H9 (cell line): ENCODE results near the gene PLA2G10. TPM values are rescaled to one million over a fixed set of nuclear protein-coding genes. Genes with fewer than 3 reads are reported as not detected.
"Not testable (repeated sequence)": the region's sequence is repeated elsewhere in the genome, so short reads cannot be mapped to it uniquely, and the experiment has no call there.

Experiments used
- DNase-seq: peaks from one replicate; pipeline ENCODE4 v3.0.0-alpha.2; 2017
- H2AFZ ChIP-seq: one replicate; pipeline ENCODE4 v1.6.1; 2013; ENCODE audit warnings: mild to moderate bottlenecking, low read length, control low read depth, moderate library complexity
- H2AK5ac ChIP-seq: 2 replicates; pipeline ENCODE4 v1.6.1; 2013; ENCODE audit warnings: low read length, control low read depth, mixed read lengths; ENCODE audit not compliant: insufficient read length
- H2BK120ac ChIP-seq: one replicate; pipeline ENCODE4 v1.6.1; 2013; ENCODE audit warnings: low read depth, mild to moderate bottlenecking, low read length, control low read depth, inconsistent platforms; ENCODE audit not compliant: poor library complexity, severe bottlenecking
- H2BK12ac ChIP-seq: 2 replicates; pipeline ENCODE4 v1.6.1; 2013; ENCODE audit warnings: low read length, control low read depth, mixed read lengths, low read depth; ENCODE audit not compliant: insufficient read length
- H2BK15ac ChIP-seq: 2 replicates; pipeline ENCODE4 v1.6.1; 2013; ENCODE audit warnings: low read depth, low read length, control low read depth
- H2BK20ac ChIP-seq: one replicate; pipeline ENCODE4 v1.6.1; 2013; ENCODE audit warnings: low read depth, mild to moderate bottlenecking, low read length, control low read depth, inconsistent platforms; ENCODE audit not compliant: poor library complexity, severe bottlenecking
- H2BK5ac ChIP-seq: 2 replicates; pipeline ENCODE4 v1.6.1; 2013; ENCODE audit warnings: low read length, control low read depth, mixed read lengths; ENCODE audit not compliant: insufficient read length
- H3K14ac ChIP-seq: 2 replicates; pipeline ENCODE4 v1.6.1; 2013; ENCODE audit warnings: low read length, control low read depth; ENCODE audit not compliant: insufficient read depth
- H3K18ac ChIP-seq: 2 replicates; pipeline ENCODE4 v1.6.1; 2013; ENCODE audit warnings: low read depth, mild to moderate bottlenecking, mixed read lengths, low read length, control low read depth; ENCODE audit not compliant: insufficient read length
- H3K23ac ChIP-seq: 2 replicates; pipeline ENCODE4 v1.6.1; 2013; ENCODE audit warnings: low read length, control low read depth, mixed read lengths, low read depth; ENCODE audit not compliant: insufficient read length
- H3K23me2 ChIP-seq: 2 replicates; pipeline ENCODE4 v1.6.1; 2013; ENCODE audit warnings: low read depth, mild to moderate bottlenecking, mixed read lengths, low read length, control low read depth; ENCODE audit not compliant: insufficient read length, poor library complexity, severe bottlenecking
- H3K27ac ChIP-seq: 2 replicates; pipeline ENCODE4 v1.5.1; 2013; ENCODE audit warnings: low read length, control low read depth, mixed read lengths, low read depth; ENCODE audit not compliant: insufficient read length
- H3K27me3 ChIP-seq: 2 replicates; pipeline ENCODE4 v1.6.1; 2013; ENCODE audit warnings: low read length, control low read depth, inconsistent platforms; ENCODE audit not compliant: insufficient read depth
- H3K4ac ChIP-seq: 2 replicates; pipeline ENCODE4 v1.6.1; 2013; ENCODE audit warnings: low read depth, mild to moderate bottlenecking, control low read depth, inconsistent platforms, low read length, moderate library complexity
- H3K4me1 ChIP-seq: 2 replicates; pipeline ENCODE4 v1.6.1; 2013; ENCODE audit warnings: low read length, control low read depth, inconsistent platforms; ENCODE audit not compliant: insufficient read depth
- H3K4me2 ChIP-seq: 2 replicates; pipeline ENCODE4 v1.6.1; 2013; ENCODE audit warnings: low read length, control low read depth, mixed read lengths; ENCODE audit not compliant: insufficient read length, insufficient read depth
- H3K56ac ChIP-seq: 2 replicates; pipeline ENCODE4 v1.6.1; 2013; ENCODE audit warnings: low read depth, mild to moderate bottlenecking, mixed read lengths, low read length, control low read depth; ENCODE audit not compliant: insufficient read length
- H3K79me1 ChIP-seq: 2 replicates; pipeline ENCODE4 v1.6.1; 2013; ENCODE audit warnings: low read depth, mild to moderate bottlenecking, moderate library complexity, low read length, control low read depth, inconsistent platforms; ENCODE audit not compliant: insufficient read depth, poor library complexity, severe bottlenecking
- H3K79me2 ChIP-seq: 2 replicates; pipeline ENCODE4 v1.6.1; 2013; ENCODE audit warnings: low read length, control low read depth, inconsistent platforms; ENCODE audit not compliant: insufficient read depth
- H3K9ac ChIP-seq: 2 replicates; pipeline ENCODE4 v1.6.1; 2013; ENCODE audit warnings: low read length, control low read depth, mixed read lengths; ENCODE audit not compliant: insufficient read length; ENCODE audit errors: extremely low read depth
- H3K9me3 ChIP-seq: one replicate; pipeline ENCODE4 v1.6.1; 2013; ENCODE audit warnings: low read depth, low read length, inconsistent platforms; ENCODE audit not compliant: control insufficient read depth
- H3T11ph ChIP-seq: one replicate; pipeline ENCODE4 v1.6.1; 2013; ENCODE audit warnings: mild to moderate bottlenecking, low read length, control low read depth, inconsistent platforms
- H4K20me1 ChIP-seq: one replicate; pipeline ENCODE4 v1.6.1; 2013; ENCODE audit not compliant: control insufficient read depth, insufficient read length, insufficient read depth
- H4K5ac ChIP-seq: 2 replicates; pipeline ENCODE4 v1.6.1; 2013; ENCODE audit warnings: low read depth, mild to moderate bottlenecking, mixed read lengths, low read length, control low read depth; ENCODE audit not compliant: insufficient read length
- H4K8ac ChIP-seq: replicated peaks from 2 replicates; pipeline ENCODE4 v1.6.1; 2013; ENCODE audit warnings: low read length, control low read depth, mixed read lengths, low read depth; ENCODE audit not compliant: insufficient read length
- H4K91ac ChIP-seq: 2 replicates; pipeline ENCODE4 v1.6.1; 2013; ENCODE audit warnings: low read depth, mild to moderate bottlenecking, moderate library complexity, mixed read lengths, low read length, control low read depth; ENCODE audit not compliant: insufficient read length
- H3K27ac Mint-ChIP-seq, 3 experiments: 2 replicates in 2 of 3; 3 replicates in 1 of 3; pipeline ENCODE4 v1.8.0; 2020 to 2021; ENCODE audit warnings: mixed read lengths in 3 of 3, mild to moderate bottlenecking in 1 of 3, moderate library complexity in 1 of 3
- H3K27me3 Mint-ChIP-seq: 2 replicates; pipeline ENCODE4 v1.8.0; 2021; ENCODE audit warnings: low read depth, mild to moderate bottlenecking, moderate library complexity, mixed read lengths
- H3K36me3 Mint-ChIP-seq, 3 experiments: 2 replicates in 2 of 3; 3 replicates in 1 of 3; pipeline ENCODE4 v1.8.0; 2020 to 2021; ENCODE audit warnings: low read depth in 3 of 3, mixed read lengths in 3 of 3; ENCODE audit not compliant: insufficient read depth in 1 of 3
- H3K4me1 Mint-ChIP-seq, 2 experiments: 2 replicates each; pipeline ENCODE4 v1.8.0; 2020; ENCODE audit warnings: mixed read lengths in 2 of 2
- H3K4me3 Mint-ChIP-seq, 2 experiments: 2 replicates in 1 of 2; 3 replicates in 1 of 2; pipeline ENCODE4 v1.8.0; 2020 to 2021; ENCODE audit warnings: mild to moderate bottlenecking in 2 of 2, mixed read lengths in 2 of 2, moderate library complexity in 1 of 2
- H3K9me3 Mint-ChIP-seq, 2 experiments: 2 replicates in 1 of 2; 3 replicates in 1 of 2; pipeline ENCODE4 v1.8.0; 2020; ENCODE audit warnings: mild to moderate bottlenecking in 2 of 2, mixed read lengths in 2 of 2, moderate library complexity in 1 of 2
- CTCF ChIP-seq: fragments of 200-600 bp; sonication (generic); conservative IDR thresholded peaks from 3 replicates; pipeline ENCODE4 v1.8.0; 2021; ENCODE audit warnings: antibody characterized with exemption, mild to moderate bottlenecking
- WGBS: extraction: QIAGEN DNeasy Blood & Tissue Kit; methylation state at CpG from one replicate; pipeline ENCODE4 v1.1.7; 2013; ENCODE audit warnings: missing lambda C conversion rate, low lambda C conversion rate, mixed read lengths; ENCODE audit not compliant: insufficient read length; ENCODE audit errors: extremely low coverage; 5-methylcytosine and 5-hydroxymethylcytosine counted together
- total RNA-seq: library from RNA; stranded (reverse); gene quantifications from 2 replicates; pipeline ENCODE4 v1.2.1, GENCODE V29; 2021

The PLA2G10 gene
- total RNA-seq, 1 experiment from 2014 or later, result 2.2 TPM

- Histone ChIP-seq H4K5ac (no peak overlapping the region), H2BK15ac (no peak overlapping the region), H3K27ac (no peak overlapping the region), H2BK5ac (no peak overlapping the region), H3K4me1 (peaks cover 2% of the 10 kb centered on the region; the same call in 1 of the 2 replicates), H3K9me3 (no peaks in the 10 kb centered on the region), H4K20me1 (no peaks in the 10 kb centered on the region), H4K91ac (no peak overlapping the region), H3T11ph (no peak overlapping the region), H2BK20ac (no peak overlapping the region), H2BK12ac (no peak overlapping the region), H3K27me3 (no peaks in the 10 kb centered on the region), H4K8ac (no peak overlapping the region), H2BK120ac (no peak overlapping the region), H3K18ac (no peak overlapping the region), H3K79me1 (peaks cover 15% of the 10 kb centered on the region), H2AK5ac (no peak overlapping the region), H3K79me2 (peaks cover 32% of the 10 kb centered on the region; the same call in 1 of the 2 replicates), H3K4me2 (no peak overlapping the region), H3K23ac (no peak overlapping the region), H3K9ac (no peak overlapping the region), H3K23me2 (no peaks in the 10 kb centered on the region), H3K4ac (no peak overlapping the region), H3K56ac (no peak overlapping the region), H2AFZ (no peak overlapping the region), H3K14ac (no peak overlapping the region)
- H3K4me1 Mint-ChIP-seq, result peaks cover 52 to 61% of the 10 kb centered on the region in 2 experiments
- H3K27me3 Mint-ChIP-seq, result no peaks in the 10 kb centered on the region
- no peaks in the 10 kb centered on the region for H3K9me3 Mint-ChIP-seq
- H3K4me3 Mint-ChIP-seq, result no peak overlapping the region
- no peak for DNase-seq
- WGBS, result no CpG with 5 or more reads among the region's 10 CpGs
- H3K27ac Mint-ChIP-seq, result peak overlapping the region; percentile 50 to 89 (median 82); a peak in 4 of 7 replicates
- TF ChIP-seq CTCF, result no peak
- peaks cover 19 to 67% (median 41%) of the 10 kb centered on the region in 3 experiments; a peak in 6 of 7 replicates for H3K36me3 Mint-ChIP-seq
Measured at GRCh38 chr16:14640538-14640937, 53.6 kb downstream of the PLA2G10 start.

GRCh38 chr16:14636951-14637240 is 57.2 kb downstream of the PLA2G10 start:
- not testable (repeated sequence) for H2BK15ac ChIP-seq, H3T11ph ChIP-seq, H2BK20ac ChIP-seq, H2AK5ac ChIP-seq, H3K4ac ChIP-seq, H2BK5ac ChIP-seq, H2BK120ac ChIP-seq, H3K9me3 Mint-ChIP-seq, H2BK12ac ChIP-seq, H3K56ac ChIP-seq, H3K23ac ChIP-seq, H4K8ac ChIP-seq, H3K9me3 ChIP-seq, H4K20me1 ChIP-seq, H3K27me3 ChIP-seq, H3K14ac ChIP-seq, H3K27me3 Mint-ChIP-seq, H3K4me1 ChIP-seq, DNase-seq, H3K18ac ChIP-seq, H2AFZ ChIP-seq, H4K5ac ChIP-seq, H4K91ac ChIP-seq
- peaks cover 32% of the 10 kb centered on the region; the same call in 1 of the 2 replicates for H3K79me2 ChIP-seq
- H3K9ac ChIP-seq, result peak overlapping the region; percentile 31
- peaks cover 18% of the 10 kb centered on the region for H3K79me1 ChIP-seq
- peaks cover 11% of the 10 kb centered on the region for H3K23me2 ChIP-seq
- peak overlapping the region; percentile 48 for H3K4me2 ChIP-seq
- Mint-ChIP-seq H3K27ac (peak overlapping the region; percentile 80 to 99 (median 98)), H3K4me1 (peaks cover 60 to 71% of the 10 kb centered on the region in 2 experiments), H3K36me3 (peaks cover 12 to 44% (median 30%) of the 10 kb centered on the region in 3 experiments; a peak in 6 of 7 replicates), H3K4me3 (peak overlapping the region; percentile 35 to 100)
- WGBS, result no CpG with 5 or more reads among the region's 1 CpG
- H3K27ac ChIP-seq, result peak overlapping the region; percentile 43
